Transverse colon (tissue), 4 donors: ENCODE data around the gene GTPBP4. TPM values are rescaled to one million over a fixed set of nuclear protein-coding genes. Genes with fewer than 3 reads are reported as not detected.

Source experiments
- DNase-seq: peaks from one replicate; pipeline ENCODE4 v3.0.0-alpha.2; 2019
- H3K27ac ChIP-seq, 4 donors: fragments of 200-600 bp; sonication (generic); 2 replicates each; pipeline ENCODE4 v1.5.1; 2016 to 2018; ENCODE audit warnings: inconsistent platforms in 4 of 4
- H3K27me3 ChIP-seq: fragments of 200-600 bp; sonication (generic); 2 replicates; pipeline ENCODE4 v1.5.1; 2017; ENCODE audit warnings: inconsistent platforms
- H3K36me3 ChIP-seq, 4 donors: fragments of 200-600 bp; sonication (generic); 2 replicates each; pipeline ENCODE4 v1.5.1; 2017 to 2019; ENCODE audit warnings: inconsistent platforms in 4 of 4
- H3K4me1 ChIP-seq, 4 donors: fragments of 200-600 bp; sonication (generic); 2 replicates each; pipeline ENCODE4 v1.5.1; 2017 to 2020; ENCODE audit warnings: inconsistent platforms in 4 of 4
- H3K4me3 ChIP-seq, 4 donors: fragments of 200-600 bp; sonication (generic); 1 replicate in 1 of 4; 2 replicates in 3 of 4; pipeline versions ENCODE4 v1.5.1 to v1.6.1; 2017 to 2019; ENCODE audit warnings: inconsistent platforms in 4 of 4
- H3K9me3 ChIP-seq, 2 donors: fragments of 200-600 bp; sonication (generic); 2 replicates each; pipeline ENCODE4 v1.5.1; 2017 to 2019; ENCODE audit warnings: inconsistent platforms in 2 of 2
- CTCF ChIP-seq, 5 experiments: fragments of 200-600 bp in 3 of 5; fragments of 450-650 bp in 2 of 5; sonication (generic) in 3 of 5; IDR thresholded peaks; 1 replicate in 2 of 5; 2 replicates in 3 of 5; pipeline ENCODE4 v1.5.1; 2016 to 2017; ENCODE audit warnings: antibody characterized with exemption in 5 of 5, inconsistent platforms in 3 of 5, mild to moderate bottlenecking in 2 of 5, moderate library complexity in 1 of 5
- EP300 ChIP-seq: sonication (generic); formaldehyde crosslinking; IDR thresholded peaks from one replicate; pipeline ENCODE4 v1.6.1; 2017; ENCODE audit warnings: antibody characterized with exemption, low read depth
- POLR2A ChIP-seq: fragments of 450-650 bp; IDR thresholded peaks from one replicate; pipeline ENCODE4 v1.6.1; 2016; ENCODE audit warnings: antibody characterized with exemption, mild to moderate bottlenecking, moderate library complexity
- POLR2AphosphoS5 ChIP-seq, 3 donors: sonication (generic); formaldehyde crosslinking; IDR thresholded peaks; one replicate each; pipeline ENCODE4 v1.6.1; 2016; ENCODE audit warnings: antibody characterized with exemption in 3 of 3
- WGBS, 2 donors: methylation state at CpG; one replicate each; pipeline ENCODE4 v1.1.5; 2018; ENCODE audit warnings: low coverage in 1 of 2; 5-methylcytosine and 5-hydroxymethylcytosine counted together
- in situ Hi-C, 4 donors: fragments of 200-750 bp; cut with MboI; loops; one replicate each; pipeline versions ENCODE4 v1.15.0 to v1.15.1; 2017; ENCODE audit warnings: low sequenced_read_pairs in 3 of 4, low pct_ligation_motif_present in 1 of 4, low pct_unique_long_range_greater_than_20kb in 1 of 4
- intact Hi-C: fragments of 100-400 bp; cut with DNase I; formaldehyde crosslinking; loops from one replicate; pipeline ENCODE4 v1.15.1; 2023; ENCODE audit warnings: low total_unique reads
- total RNA-seq, 4 donors: library from RNA; depleted of rRNA; stranded (reverse); fragments of >200 nt; gene quantifications; one replicate each; pipeline ENCODE4 v1.1.0, GENCODE V29; 2016

GTPBP4 gene
- total RNA-seq, 4 donors from 2014 or later: 9.4 to 25.4 (median 17.1) TPM

- no peaks in the 10 kb centered on the region for H3K9me3 ChIP-seq
- WGBS, 2 donors: 0 to 1% methylated on average over 7 to 33 of the region's 34 CpGs
These were observed 61.3 kb downstream of the GTPBP4 start for GRCh38 chr10:1049425-1049958.

GRCh38 chr10:1050145-1050544, 61.9 kb downstream of the GTPBP4 start:
- Histone ChIP-seq H3K9me3 (no peaks in the 10 kb centered on the region), H3K4me3 (peak overlapping the region in 3 of 4 donors; percentile 69 to 82 (median 77)), H3K27ac (peak overlapping the region; percentile 98 to 100 (median 99)), H3K27me3 (no peaks in the 10 kb centered on the region), H3K4me1 (peaks cover 23 to 45% (median 32%) of the 10 kb centered on the region in 4 donors), H3K36me3 (no peaks in the 10 kb centered on the region)
- TF ChIP-seq POLR2AphosphoS5 (IDR thresholded peaks at IDR 0.05) (no peak), POLR2A (no peak)
- no peak for DNase-seq
- intact Hi-C loops (no loop called here), in situ Hi-C loops (no loop called here)
- 26 to 33% methylated on average over 5 of the region's 5 CpGs for WGBS, 2 donors

More at GRCh38 chr10:1049425-1049958, 61.3 kb downstream of the GTPBP4 start:
- Histone ChIP-seq H3K36me3 (no peaks in the 10 kb centered on the region), H3K27me3 (no peaks in the 10 kb centered on the region), H3K27ac (peak overlapping the region; percentile 98 to 100 (median 99)), H3K4me3 (peak overlapping the region; percentile 57 to 82 (median 73)), H3K4me1 (peaks cover 17 to 41% (median 26%) of the 10 kb centered on the region in 4 donors)
- intact Hi-C loops: no loop called here
- no peak for DNase-seq
- in situ Hi-C loops: loop anchor here in 1 of 4 donors (10.0 kb wide), 1 partner anchor 65 kb away; the partner anchor contains the start of gene GTPBP4
- TF ChIP-seq CTCF (IDR thresholded peaks at IDR 0.05) (no peak), POLR2AphosphoS5 (IDR thresholded peaks at IDR 0.05) (peak in 1 of 3 donors; percentile 60), EP300 (no peak)

GRCh38 chr10:1050554-1050953, 62.3 kb downstream of the GTPBP4 start:
- intact Hi-C loops: no loop called here
- 36 to 40% methylated on average over 4 of the region's 4 CpGs for WGBS, 2 donors
- peak; percentile 57 for DNase-seq

GRCh38 chr10:1054684-1055083, 66.5 kb downstream of the GTPBP4 start:
- in situ Hi-C loops: no loop called here
- no peak for TF ChIP-seq POLR2A
- no peak for TF ChIP-seq CTCF (IDR thresholded peaks at IDR 0.05)
- no peak for TF ChIP-seq POLR2AphosphoS5 (IDR thresholded peaks at IDR 0.05)
- no peak for TF ChIP-seq EP300

More at GRCh38 chr10:1050554-1050953, 62.3 kb downstream of the GTPBP4 start:
- Histone ChIP-seq H3K36me3 (no peaks in the 10 kb centered on the region), H3K4me1 (peaks cover 26 to 49% (median 36%) of the 10 kb centered on the region in 4 donors), H3K9me3 (no peaks in the 10 kb centered on the region), H3K4me3 (peak overlapping the region in 1 of 4 donors; percentile 77), H3K27me3 (no peaks in the 10 kb centered on the region), H3K27ac (peak overlapping the region; percentile 98 to 100 (median 99))
- in situ Hi-C loops: no loop called here
- TF ChIP-seq CTCF (IDR thresholded peaks at IDR 0.05): peak in 4 of 5 experiments; percentile 6 to 40 (median 14)
- peak in 1 of 3 donors; percentile 15 for TF ChIP-seq POLR2AphosphoS5 (IDR thresholded peaks at IDR 0.05)
- TF ChIP-seq POLR2A: peak; percentile 16
- no peak for TF ChIP-seq EP300

More at GRCh38 chr10:1054684-1055083, 66.5 kb downstream of the GTPBP4 start:
- Histone ChIP-seq H3K36me3 (no peaks in the 10 kb centered on the region), H3K9me3 (no peaks in the 10 kb centered on the region), H3K27me3 (no peaks in the 10 kb centered on the region), H3K4me3 (peak overlapping the region in 1 of 4 donors; percentile 65), H3K27ac (peak overlapping the region; percentile 95 to 99 (median 98)), H3K4me1 (peaks cover 29 to 53% (median 38%) of the 10 kb centered on the region in 4 donors)
- intact Hi-C loops: no loop called here
- DNase-seq: no peak
- 61 to 64% methylated on average over 4 to 6 of the region's 6 CpGs for WGBS, 2 donors
